ENCODE data around the gene JAG1.
A peak's percentile ranks its signal among the peaks of the same experiment; 100 is the strongest.

The JAG1 gene

GRCh38 chr20:10651227-10651990, 22.4 kb downstream of the JAG1 start:
- no peak for DNase-seq

- no peak for DNase-seq
Observed at GRCh38 chr20:10649797-10650160, 24.0 kb downstream of the JAG1 start.

- no peak for DNase-seq
Observed at GRCh38 chr20:10649080-10649796, 24.6 kb downstream of the JAG1 start.

GRCh38 chr20:10648651-10649050, 25.1 kb downstream of the JAG1 start:
- DNase-seq: no peak

- no peak for DNase-seq
Observed at GRCh38 chr20:10647909-10648308, 25.9 kb downstream of the JAG1 start.

- DNase-seq: peak; percentile 27
Observed at GRCh38 chr20:10647471-10647870, 26.3 kb downstream of the JAG1 start.

- DNase-seq: no peak
Observed at GRCh38 chr20:10646886-10647420, 26.8 kb downstream of the JAG1 start.

GRCh38 chr20:10646006-10646405, 27.8 kb downstream of the JAG1 start:
- DNase-seq: no peak

GRCh38 chr20:10645205-10645570, 28.6 kb downstream of the JAG1 start:
- DNase-seq: no peak

- DNase-seq: no peak
Observed at GRCh38 chr20:10644458-10645204, 29.2 kb downstream of the JAG1 start.

- DNase-seq: no peak
Observed at GRCh38 chr20:10643560-10643873, 30.3 kb downstream of the JAG1 start.

- no peak for DNase-seq
Observed at GRCh38 chr20:10642856-10643559, 30.8 kb downstream of the JAG1 start.

GRCh38 chr20:10641893-10642292, 31.9 kb downstream of the JAG1 start:
- DNase-seq: no peak

GRCh38 chr20:10641467-10641866, 32.3 kb downstream of the JAG1 start:
- no peak for DNase-seq

GRCh38 chr20:10640897-10641296, 32.9 kb downstream of the JAG1 start:
- DNase-seq: no peak

GRCh38 chr20:10639737-10640556, 33.9 kb downstream of the JAG1 start:
- DNase-seq: no peak

GRCh38 chr20:10639077-10639736, 34.6 kb downstream of the JAG1 start:
- no peak for DNase-seq

GRCh38 chr20:10637563-10637962, 36.2 kb downstream of the JAG1 start:
- DNase-seq: no peak

- DNase-seq: no peak
Observed at GRCh38 chr20:10637031-10637559, 36.7 kb downstream of the JAG1 start.

GRCh38 chr20:10636326-10636818, 37.4 kb downstream of the JAG1 start:
- no peak for DNase-seq

Measured in DMS53 (cell line).